Measurements from ENCODE around the gene MAP3K12.
"Not testable (repeated sequence)": the region's sequence is repeated elsewhere in the genome, so short reads cannot be mapped to it uniquely, and the experiment has no call there.

DNA sequence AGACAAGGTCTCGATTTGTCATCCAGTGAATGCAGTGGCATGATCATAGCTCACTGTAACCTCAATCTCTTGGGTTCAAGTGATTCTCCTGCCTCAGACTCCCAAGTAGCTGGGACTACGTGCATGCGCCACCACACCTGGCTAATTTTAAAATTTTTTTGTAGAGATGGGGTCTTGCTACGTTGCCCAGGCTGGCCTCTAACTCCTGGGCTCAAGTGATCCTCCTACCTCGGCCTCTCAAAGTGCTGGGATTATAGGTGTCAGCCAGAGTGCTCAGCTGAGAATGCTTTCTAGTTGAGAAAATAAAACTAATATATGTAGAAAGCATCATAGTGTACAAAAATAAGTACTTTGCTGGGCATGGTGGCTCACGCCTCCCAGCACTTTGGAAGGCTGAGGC is 49.1 kb upstream of the MAP3K12 start:
- TF ChIP-seq, protein P1, sequence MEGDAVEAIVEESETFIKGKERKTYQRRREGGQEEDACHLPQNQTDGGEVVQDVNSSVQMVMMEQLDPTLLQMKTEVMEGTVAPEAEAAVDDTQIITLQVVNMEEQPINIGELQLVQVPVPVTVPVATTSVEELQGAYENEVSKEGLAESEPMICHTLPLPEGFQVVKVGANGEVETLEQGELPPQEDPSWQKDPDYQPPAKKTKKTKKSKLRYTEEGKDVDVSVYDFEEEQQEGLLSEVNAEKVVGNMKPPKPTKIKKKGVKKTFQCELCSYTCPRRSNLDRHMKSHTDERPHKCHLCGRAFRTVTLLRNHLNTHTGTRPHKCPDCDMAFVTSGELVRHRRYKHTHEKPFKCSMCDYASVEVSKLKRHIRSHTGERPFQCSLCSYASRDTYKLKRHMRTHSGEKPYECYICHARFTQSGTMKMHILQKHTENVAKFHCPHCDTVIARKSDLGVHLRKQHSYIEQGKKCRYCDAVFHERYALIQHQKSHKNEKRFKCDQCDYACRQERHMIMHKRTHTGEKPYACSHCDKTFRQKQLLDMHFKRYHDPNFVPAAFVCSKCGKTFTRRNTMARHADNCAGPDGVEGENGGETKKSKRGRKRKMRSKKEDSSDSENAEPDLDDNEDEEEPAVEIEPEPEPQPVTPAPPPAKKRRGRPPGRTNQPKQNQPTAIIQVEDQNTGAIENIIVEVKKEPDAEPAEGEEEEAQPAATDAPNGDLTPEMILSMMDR (IDR thresholded peaks at IDR 0.05; ENCODE audit: insufficient read depth, low read length), result not testable (repeated sequence)
- not testable (repeated sequence) for TF ChIP-seq SPI1 (IDR thresholded peaks at IDR 0.05; ENCODE audit: borderline replicate concordance, low read depth); POLR2AphosphoS5 (IDR thresholded peaks at IDR 0.05; ENCODE audit: low read depth); GABPA (IDR thresholded peaks at IDR 0.05; ENCODE audit: low read depth)
